ENCODE measurements around the gene SH3GL1. TPM values are rescaled to one million over a fixed set of nuclear protein-coding genes. Genes with fewer than 3 reads are reported as not detected.
A peak's percentile ranks its signal among the peaks of the same experiment; 100 is the strongest.

The SH3GL1 gene
- total and polyA plus RNA-seq, 9 of the 15 experiments (the other 6 are each of a cell fraction or from before 2014, with no cell fraction given): 1.7 to 75.3 (median 25.7) TPM

GRCh38 chr19:4342615-4343369, 57.6 kb downstream of the SH3GL1 start (continued):
- TF ChIP-seq ZNF274 (IDR thresholded peaks at IDR 0.05; ENCODE audit: borderline replicate concordance, low read depth, low read length): no peak
- peak; percentile 92 for TF ChIP-seq KLF6 (CRISPR knock-in tag; IDR thresholded peaks at IDR 0.05; ENCODE audit: borderline replicate concordance)
- TF ChIP-seq SMC3 (conservative IDR thresholded peaks at IDR 0.05; ENCODE audit: insufficient read depth, low read depth, low read length): 0 out of 2 replicates have a peak, but pooled peaks have one; percentile 1
- peak; percentile 52; the same call in 1 of the 2 replicates for TF ChIP-seq PPARD (CRISPR knock-in tag; IDR thresholded peaks at IDR 0.05)
- no peak for TF ChIP-seq FUS (optimal IDR thresholded peaks at IDR 0.05; ENCODE audit: low read depth, low read length)
- no peak for TF ChIP-seq RAD21 (CRISPR knock-in tag; conservative IDR thresholded peaks at IDR 0.05 in 1 of 2, IDR thresholded peaks at IDR 0.05 in 1 of 2)
- peak; percentile 65 for TF ChIP-seq GABPA (tag; conservative IDR thresholded peaks at IDR 0.05; ENCODE audit: low read depth)
- peak; percentile 82 for TF ChIP-seq PTTG1 (tag; IDR thresholded peaks at IDR 0.05; ENCODE audit: low read depth)
- peak; percentile 13; the same call in 1 of the 2 replicates for TF ChIP-seq PHF21A (IDR thresholded peaks at IDR 0.05; ENCODE audit: borderline replicate concordance, low read depth)
- no peak for TF ChIP-seq HOXB6 (CRISPR knock-in tag; IDR thresholded peaks at IDR 0.05; ENCODE audit: borderline replicate concordance)
- TF ChIP-seq RNF2 (IDR thresholded peaks at IDR 0.05): peak; percentile 61; the same call in 1 of the 2 replicates
- TF ChIP-seq, protein P1, sequence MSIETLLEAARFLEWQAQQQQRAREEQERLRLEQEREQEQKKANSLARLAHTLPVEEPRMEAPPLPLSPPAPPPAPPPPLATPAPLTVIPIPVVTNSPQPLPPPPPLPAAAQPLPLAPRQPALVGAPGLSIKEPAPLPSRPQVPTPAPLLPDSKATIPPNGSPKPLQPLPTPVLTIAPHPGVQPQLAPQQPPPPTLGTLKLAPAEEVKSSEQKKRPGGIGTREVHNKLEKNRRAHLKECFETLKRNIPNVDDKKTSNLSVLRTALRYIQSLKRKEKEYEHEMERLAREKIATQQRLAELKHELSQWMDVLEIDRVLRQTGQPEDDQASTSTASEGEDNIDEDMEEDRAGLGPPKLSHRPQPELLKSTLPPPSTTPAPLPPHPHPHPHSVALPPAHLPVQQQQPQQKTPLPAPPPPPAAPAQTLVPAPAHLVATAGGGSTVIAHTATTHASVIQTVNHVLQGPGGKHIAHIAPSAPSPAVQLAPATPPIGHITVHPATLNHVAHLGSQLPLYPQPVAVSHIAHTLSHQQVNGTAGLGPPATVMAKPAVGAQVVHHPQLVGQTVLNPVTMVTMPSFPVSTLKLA (conservative IDR thresholded peaks at IDR 0.05): peak in 1 of 2 experiments; percentile 72; a peak in 1 of 4 replicates
- TF ChIP-seq ARNT (IDR thresholded peaks at IDR 0.05): no peak
- no peak for TF ChIP-seq NUFIP1 (IDR thresholded peaks at IDR 0.05; ENCODE audit: partially characterized antibody)
- peak; percentile 100 for TF ChIP-seq EZH2 (IDR thresholded peaks at IDR 0.05; ENCODE audit: borderline replicate concordance, low read depth, low read length)
- TF ChIP-seq CAMTA2 (CRISPR knock-in tag; conservative IDR thresholded peaks at IDR 0.05): 0 out of 2 replicates have a peak, but pooled peaks have one; percentile 63
- peak; percentile 86 for TF ChIP-seq THRB (CRISPR knock-in tag; conservative IDR thresholded peaks at IDR 0.05)
- TF ChIP-seq TFE3 (CRISPR knock-in tag; IDR thresholded peaks at IDR 0.05): no peak
- TF ChIP-seq THRAP3 (IDR thresholded peaks at IDR 0.05; ENCODE audit: borderline replicate concordance): no peak
- peak; percentile 56; the same call in 1 of the 2 replicates for TF ChIP-seq POLR2AphosphoS5 (IDR thresholded peaks at IDR 0.05; ENCODE audit: control insufficient read depth, insufficient read depth, low read depth, low read length)
- TF ChIP-seq, protein P2, sequence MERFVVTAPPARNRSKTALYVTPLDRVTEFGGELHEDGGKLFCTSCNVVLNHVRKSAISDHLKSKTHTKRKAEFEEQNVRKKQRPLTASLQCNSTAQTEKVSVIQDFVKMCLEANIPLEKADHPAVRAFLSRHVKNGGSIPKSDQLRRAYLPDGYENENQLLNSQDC (CRISPR knock-in tag; IDR thresholded peaks at IDR 0.05): 0 out of 2 replicates have a peak, but pooled peaks have one; percentile 21

Measured in K562 (cell line).